ENCODE results near the gene CFAP20DC.
"Not testable (repeated sequence)": the region's sequence is repeated elsewhere in the genome, so short reads cannot be mapped to it uniquely, and the experiment has no call there.

The CFAP20DC gene

DNA sequence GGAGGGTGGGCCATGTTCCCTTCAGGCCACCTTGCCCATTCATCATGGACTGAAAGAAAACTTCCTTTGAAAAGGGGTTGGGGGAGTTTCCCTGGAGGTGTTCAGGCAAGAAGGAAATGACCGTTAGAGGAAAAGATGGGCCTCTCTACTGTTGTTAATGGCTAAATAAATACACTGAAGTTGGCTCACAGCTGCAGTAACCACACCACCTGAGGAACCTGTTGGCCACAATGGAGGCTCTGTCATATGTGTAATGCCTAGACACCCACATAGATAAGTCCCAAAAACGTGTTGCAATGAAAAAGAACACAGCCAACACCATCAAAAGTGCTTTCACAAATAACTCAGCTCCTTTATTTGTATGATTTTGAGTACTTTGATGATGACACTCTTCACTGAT is 345.1 kb downstream of the CFAP20DC start:
- in situ Hi-C loops (cut with MboI; ENCODE audit: low sequenced_read_pairs, unreplicated experiment) = no loop called here
- no peak for DNase-seq (ENCODE audit: low spot score)
- TF ChIP-seq CTCF (IDR thresholded peaks at IDR 0.05; ENCODE audit: borderline replicate concordance, control extremely low read depth, extremely low read depth, insufficient read depth, missing control alignments) = no peak

GRCh38 chr3:58704304-58704703 is 345.5 kb downstream of the CFAP20DC start:
- in situ Hi-C loops (cut with MboI; ENCODE audit: low sequenced_read_pairs, unreplicated experiment); DNase-seq (ENCODE audit: low spot score): not testable (repeated sequence)

GRCh38 chr3:58698246-58698645 is 351.6 kb downstream of the CFAP20DC start:
- in situ Hi-C loops (cut with MboI; ENCODE audit: low sequenced_read_pairs, unreplicated experiment) = no loop called here
- no peak for DNase-seq (ENCODE audit: low spot score)
- no peak for TF ChIP-seq CTCF (IDR thresholded peaks at IDR 0.05; ENCODE audit: borderline replicate concordance, control extremely low read depth, extremely low read depth, insufficient read depth, missing control alignments)

DNA sequence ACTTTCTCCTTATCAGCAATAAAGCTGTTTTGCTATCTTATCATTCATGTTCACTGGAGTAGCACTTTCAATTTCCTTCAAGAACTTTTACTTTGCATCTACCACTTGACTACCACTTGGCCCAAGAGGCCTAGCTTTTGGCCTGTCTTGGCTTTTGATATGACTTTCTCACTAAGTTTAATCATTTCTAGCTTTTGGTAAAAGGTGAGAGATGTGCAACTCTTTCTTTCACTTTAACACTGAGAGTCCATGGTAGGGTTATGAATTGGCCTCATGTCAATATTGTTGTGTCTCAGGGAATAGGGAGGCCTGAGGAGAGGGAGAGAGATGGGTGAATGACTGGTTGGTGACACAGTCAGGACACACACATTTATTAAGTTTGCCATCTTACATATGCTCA is 352.3 kb downstream of the CFAP20DC start:
- no peak for TF ChIP-seq CTCF (IDR thresholded peaks at IDR 0.05; ENCODE audit: borderline replicate concordance, control extremely low read depth, extremely low read depth, insufficient read depth, missing control alignments)

DNA sequence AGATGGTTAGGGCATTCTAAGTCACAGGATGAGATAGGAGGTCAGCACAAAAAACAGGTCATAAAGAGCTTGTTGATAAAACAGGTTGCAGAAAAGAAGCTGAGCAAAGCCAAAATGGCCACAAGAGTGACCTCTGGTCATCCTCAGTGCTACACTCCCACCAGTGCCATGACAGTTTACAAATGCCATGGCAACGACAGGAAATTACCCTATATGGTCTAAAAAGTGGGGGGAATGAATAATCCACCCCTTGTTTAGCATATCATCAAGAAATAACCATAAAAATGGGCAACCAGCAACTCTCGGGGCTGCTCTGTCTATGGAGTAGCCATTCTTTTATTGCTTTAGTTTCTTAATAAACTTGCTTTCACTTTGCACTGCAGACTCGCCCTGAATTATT is 353.0 kb downstream of the CFAP20DC start:
- DNase-seq (ENCODE audit: low spot score); in situ Hi-C loops (cut with MboI; ENCODE audit: low sequenced_read_pairs, unreplicated experiment): not testable (repeated sequence)

More for the DNA sequence above, 352.3 kb downstream of the CFAP20DC start:
- in situ Hi-C loops (cut with MboI; ENCODE audit: low sequenced_read_pairs, unreplicated experiment) = no loop called here
- no peak for DNase-seq (ENCODE audit: low spot score)

GRCh38 chr3:58696093-58696492 is 353.7 kb downstream of the CFAP20DC start:
- no peak for DNase-seq (ENCODE audit: low spot score)
- in situ Hi-C loops (cut with MboI; ENCODE audit: low sequenced_read_pairs, unreplicated experiment) = no loop called here
- no peak for TF ChIP-seq CTCF (IDR thresholded peaks at IDR 0.05; ENCODE audit: borderline replicate concordance, control extremely low read depth, extremely low read depth, insufficient read depth, missing control alignments)

- DNase-seq (ENCODE audit: low spot score); in situ Hi-C loops (cut with MboI; ENCODE audit: low sequenced_read_pairs, unreplicated experiment): not testable (repeated sequence)
Measured at GRCh38 chr3:58695284-58695683, 354.5 kb downstream of the CFAP20DC start.

GRCh38 chr3:58693940-58694850 is 355.6 kb downstream of the CFAP20DC start:
- no peak for TF ChIP-seq CTCF (IDR thresholded peaks at IDR 0.05; ENCODE audit: borderline replicate concordance, control extremely low read depth, extremely low read depth, insufficient read depth, missing control alignments)
- in situ Hi-C loops (cut with MboI; ENCODE audit: low sequenced_read_pairs, unreplicated experiment) = no loop called here
- DNase-seq (ENCODE audit: low spot score) = no peak

All from GM13976 (cell line).